Superior temporal gyrus (tissue), 1 donor: ENCODE results near the gene LRFN4.
A peak's percentile ranks its signal among the peaks of the same experiment; 100 is the strongest.

Experiments
- DNase-seq: peaks from one replicate; pipeline ENCODE4 v3.0.0-alpha.2; 2016; ENCODE audit errors: extremely low spot score

LRFN4 gene

GRCh38 chr11:66870616-66871520 is 14.0 kb downstream of the LRFN4 start:
- no peak for DNase-seq

GRCh38 chr11:66871521-66871901 is 14.6 kb downstream of the LRFN4 start:
- DNase-seq: no peak

- DNase-seq: no peak
Measured at GRCh38 chr11:66874232-66874631, 17.4 kb downstream of the LRFN4 start.

GRCh38 chr11:66875378-66875777 is 18.5 kb downstream of the LRFN4 start:
- no peak for DNase-seq

- no peak for DNase-seq
Measured at GRCh38 chr11:66877588-66878385, 20.9 kb downstream of the LRFN4 start.

- DNase-seq: no peak
Measured at GRCh38 chr11:66878474-66878873, 21.6 kb downstream of the LRFN4 start.

DNA sequence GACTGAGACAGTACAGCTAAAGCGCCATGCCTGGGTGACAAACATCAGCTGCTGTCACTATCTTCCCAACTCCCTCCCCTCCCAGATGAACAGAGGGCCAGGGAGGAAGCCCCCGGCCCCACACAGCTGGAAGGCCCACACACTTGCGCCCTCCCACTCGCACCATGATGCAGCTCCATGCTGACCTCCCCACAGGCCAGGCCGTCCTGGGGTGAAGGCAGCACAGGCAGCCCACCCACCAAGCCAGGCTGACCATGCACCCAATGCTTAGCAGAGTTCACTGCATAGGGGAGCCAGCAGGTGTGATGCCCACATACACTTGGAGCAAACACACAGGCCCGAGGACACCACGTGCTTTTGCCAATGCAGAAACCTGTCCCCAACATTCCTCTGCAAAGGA is 22.1 kb downstream of the LRFN4 start:
- no peak for DNase-seq

DNA sequence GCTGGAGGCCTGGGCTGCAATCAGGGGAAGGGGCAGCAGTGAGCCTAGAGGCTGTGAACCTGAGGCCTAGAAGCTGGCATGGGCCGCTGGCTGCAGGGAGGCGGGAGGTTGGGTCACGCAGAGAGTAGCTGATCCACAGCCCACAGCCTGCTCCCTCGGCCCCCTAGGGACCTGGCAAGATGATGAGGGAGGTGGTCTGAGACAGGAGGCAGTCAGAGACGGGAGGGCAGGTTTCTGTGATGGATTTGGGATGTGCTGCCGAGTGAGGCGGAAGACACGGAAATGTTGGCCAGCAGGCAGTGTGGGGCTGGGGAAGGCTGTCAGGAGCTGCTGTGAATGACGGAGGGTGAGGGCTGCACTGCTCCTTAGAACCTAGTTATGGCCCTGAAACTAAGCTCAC is 22.7 kb downstream of the LRFN4 start:
- DNase-seq: no peak

GRCh38 chr11:66879999-66880398 is 23.1 kb downstream of the LRFN4 start:
- no peak for DNase-seq

GRCh38 chr11:66880496-66881450 is 23.9 kb downstream of the LRFN4 start:
- DNase-seq: no peak

DNA sequence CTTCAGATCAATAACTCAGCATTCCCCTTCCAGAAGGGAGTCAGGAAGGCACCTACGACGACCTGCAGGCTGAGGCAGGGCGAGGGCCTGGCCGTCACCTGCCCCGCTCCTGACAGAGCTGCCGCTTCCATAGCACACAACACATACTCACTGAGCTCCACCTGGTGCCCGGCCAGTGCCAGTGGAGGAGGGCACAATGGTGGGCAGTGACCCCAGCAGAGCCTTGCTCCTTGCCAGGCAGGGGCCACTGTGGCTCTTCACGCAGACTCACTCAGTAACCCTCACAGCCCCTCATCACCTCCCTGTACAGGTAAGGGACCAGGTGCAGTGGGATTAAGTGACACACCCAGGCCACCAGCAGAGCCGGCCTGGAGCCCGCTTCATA is 24.6 kb downstream of the LRFN4 start:
- no peak for DNase-seq

GRCh38 chr11:66881927-66882452 is 25.1 kb downstream of the LRFN4 start:
- peak; percentile 55 for DNase-seq

- DNase-seq: peak; percentile 44
Measured at GRCh38 chr11:66882561-66883015, 25.7 kb downstream of the LRFN4 start.

GRCh38 chr11:66883016-66883965 is 26.4 kb downstream of the LRFN4 start:
- peak; percentile 90 for DNase-seq

DNA sequence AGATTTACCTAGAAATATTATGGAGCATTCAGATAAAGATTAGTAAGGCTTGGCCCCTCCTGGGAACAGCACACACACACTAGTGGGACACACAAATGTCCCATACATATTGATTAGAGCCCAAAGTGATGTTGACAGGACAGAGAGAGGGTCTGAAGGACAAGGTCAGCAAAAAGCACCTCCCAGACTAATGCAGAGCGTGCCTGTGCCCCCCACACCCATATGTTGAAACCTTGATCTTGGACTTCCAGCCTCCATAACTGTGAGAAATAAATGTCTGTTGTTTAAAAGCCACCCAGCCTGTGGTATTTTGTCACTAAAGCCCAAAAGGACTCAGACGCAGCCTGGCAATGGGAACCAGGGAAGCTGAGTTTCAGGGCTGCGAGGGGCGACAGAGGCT is 27.6 kb downstream of the LRFN4 start:
- DNase-seq: no peak

DNA sequence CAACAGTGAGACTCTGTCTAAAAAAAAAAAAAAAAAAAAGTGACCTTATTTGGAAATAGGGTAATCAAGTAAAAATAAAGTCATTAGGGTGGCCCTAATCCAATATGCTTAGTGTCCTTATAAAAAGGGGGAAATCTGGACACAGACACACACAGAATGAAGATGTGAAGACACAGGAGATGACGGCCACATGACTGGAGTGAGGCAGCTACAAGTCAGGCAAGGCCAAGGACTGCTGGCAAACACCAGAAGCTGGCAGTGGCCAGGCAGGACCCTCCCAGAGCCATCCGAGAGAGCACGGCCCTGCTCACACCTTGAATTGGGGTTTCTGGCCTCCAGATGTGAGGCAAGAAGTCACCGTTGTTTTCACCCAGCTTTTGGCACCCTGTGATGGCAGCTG is 28.6 kb downstream of the LRFN4 start:
- no peak for DNase-seq

DNA sequence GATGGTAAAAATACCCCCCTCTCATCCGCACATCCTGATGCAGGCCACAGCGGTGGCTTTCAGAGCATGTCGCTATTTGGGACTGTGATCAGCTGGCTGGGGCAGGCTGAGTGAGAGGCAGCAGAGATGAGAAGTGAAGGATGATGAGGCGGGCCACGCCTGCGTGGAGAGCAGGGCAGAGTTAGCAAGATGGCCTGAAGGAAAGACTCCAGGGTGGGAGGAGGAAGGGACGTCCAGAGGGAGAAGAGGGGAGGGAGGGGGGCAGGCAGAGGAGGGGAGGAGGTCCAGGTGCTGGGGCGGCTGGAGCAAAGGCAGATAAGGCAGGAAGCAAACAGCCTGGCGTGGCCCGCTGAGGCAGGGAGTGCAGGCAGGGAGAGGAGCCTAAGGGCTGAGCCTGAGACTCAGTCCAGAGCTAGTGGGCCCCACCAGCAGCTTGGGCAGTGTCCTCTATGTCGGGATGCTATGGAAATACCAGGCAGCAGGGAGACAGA is 29.1 kb downstream of the LRFN4 start:
- no peak for DNase-seq

- DNase-seq: no peak
Measured at GRCh38 chr11:66886671-66887221, 29.9 kb downstream of the LRFN4 start.

DNA sequence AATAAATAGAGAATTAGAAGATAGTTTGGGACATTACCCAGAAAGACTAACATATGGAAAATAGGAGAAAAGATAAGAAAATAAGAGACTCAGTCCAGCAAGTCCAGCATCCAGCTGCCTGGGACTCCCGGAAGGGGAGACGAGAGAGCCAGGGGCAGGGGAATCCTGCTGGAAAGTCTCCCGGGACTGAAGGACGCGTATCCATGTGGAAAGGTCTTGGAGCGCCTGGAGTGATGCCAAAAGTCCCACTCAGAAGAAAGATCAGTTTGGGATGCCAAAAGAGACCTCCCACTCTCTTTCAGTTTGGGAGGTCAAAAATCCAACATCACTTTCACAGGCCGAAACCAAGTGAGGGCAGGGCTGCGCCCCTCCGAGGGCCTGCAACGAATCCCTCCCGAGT is 30.7 kb downstream of the LRFN4 start:
- no peak for DNase-seq

- no peak for DNase-seq
Measured at GRCh38 chr11:66888282-66888681, 31.4 kb downstream of the LRFN4 start.
